CD4-positive, alpha-beta T cell treated with Interleukin-17A for 4 hours (primary cell): ENCODE measurements around the gene GTF2IRD1.
"Not testable (repeated sequence)": the region's sequence is repeated elsewhere in the genome, so short reads cannot be mapped to it uniquely, and the experiment has no call there.

ENCODE experiments used
- DNase-seq: peaks from one replicate; pipeline ENCODE4 v3.0.0-alpha.2; 2020; ENCODE audit warnings: mixed read lengths

Gene GTF2IRD1

GRCh38 chr7:74470504-74470903 is 16.8 kb downstream of the GTF2IRD1 start:
- DNase-seq = no peak

- no peak for DNase-seq
These were observed 19.4 kb downstream of the GTF2IRD1 start for GRCh38 chr7:74473116-74473515.

GRCh38 chr7:74474271-74474865 is 20.7 kb downstream of the GTF2IRD1 start:
- DNase-seq = no peak

GRCh38 chr7:74475243-74475986 is 21.7 kb downstream of the GTF2IRD1 start:
- DNase-seq = no peak

GRCh38 chr7:74475987-74476350 is 22.3 kb downstream of the GTF2IRD1 start:
- DNase-seq = no peak

GRCh38 chr7:74476626-74477025 is 22.9 kb downstream of the GTF2IRD1 start:
- no peak for DNase-seq

- no peak for DNase-seq
These were observed 25.0 kb downstream of the GTF2IRD1 start for GRCh38 chr7:74478671-74479065.

- no peak for DNase-seq
These were observed 25.5 kb downstream of the GTF2IRD1 start for GRCh38 chr7:74479066-74479781.

GRCh38 chr7:74479961-74480829 is 26.5 kb downstream of the GTF2IRD1 start:
- no peak for DNase-seq

- DNase-seq = no peak
These were observed 27.2 kb downstream of the GTF2IRD1 start for GRCh38 chr7:74480861-74481417.

GRCh38 chr7:74481458-74482196 is 27.9 kb downstream of the GTF2IRD1 start:
- no peak for DNase-seq

GRCh38 chr7:74482197-74482467 is 28.4 kb downstream of the GTF2IRD1 start:
- DNase-seq = no peak

- DNase-seq = no peak
These were observed 29.1 kb downstream of the GTF2IRD1 start for GRCh38 chr7:74482629-74483401.

- DNase-seq = no peak
These were observed 30.0 kb downstream of the GTF2IRD1 start for GRCh38 chr7:74483402-74484336.

GRCh38 chr7:74485611-74486010 is 31.9 kb downstream of the GTF2IRD1 start:
- no peak for DNase-seq

- DNase-seq = not testable (repeated sequence)
These were observed 34.9 kb downstream of the GTF2IRD1 start for GRCh38 chr7:74488518-74489030.

- no peak for DNase-seq
These were observed 36.6 kb downstream of the GTF2IRD1 start for GRCh38 chr7:74489997-74490945.

GRCh38 chr7:74491490-74491889 is 37.8 kb downstream of the GTF2IRD1 start:
- DNase-seq = not testable (repeated sequence)

- no peak for DNase-seq
These were observed 39.6 kb downstream of the GTF2IRD1 start for GRCh38 chr7:74493295-74493694.
